Peyer's patch (tissue), 4 donors: Measurements from ENCODE around the gene NPPA. TPM values are rescaled to one million over a fixed set of nuclear protein-coding genes. Genes with fewer than 3 reads are reported as not detected.

Experiments used
- DNase-seq, 3 donors: peaks; one replicate each; pipeline ENCODE4 v3.0.0-alpha.2; 2017 to 2019
- H3K27ac ChIP-seq, 4 donors: fragments of 200-600 bp; sonication (generic); one replicate each; pipeline ENCODE4 v1.5.1; 2016 to 2019
- H3K27me3 ChIP-seq, 2 donors: fragments of 200-600 bp; sonication (generic); one replicate each; pipeline ENCODE4 v1.5.1; 2019
- H3K36me3 ChIP-seq, 3 donors: fragments of 200-600 bp; sonication (generic); one replicate each; pipeline ENCODE4 v1.5.1; 2016 to 2019
- H3K4me1 ChIP-seq, 4 donors: fragments of 200-600 bp; sonication (generic); one replicate each; pipeline ENCODE4 v1.5.1; 2016 to 2019
- H3K4me3 ChIP-seq, 4 donors: fragments of 200-600 bp; sonication (generic); 1 replicate in 3 of 4; 2 replicates in 1 of 4; pipeline ENCODE4 v1.5.1; 2016 to 2019; ENCODE audit warnings: mild to moderate bottlenecking in 1 of 4
- H3K9me3 ChIP-seq, 4 donors: fragments of 200-600 bp; sonication (generic); one replicate each; pipeline ENCODE4 v1.5.1; 2016 to 2019; ENCODE audit warnings: mild to moderate bottlenecking in 1 of 4
- POLR2A ChIP-seq, 2 donors: fragments of 450-650 bp; IDR thresholded peaks; one replicate each; pipeline ENCODE4 v1.5.1; 2017; ENCODE audit warnings: antibody characterized with exemption in 2 of 2, mild to moderate bottlenecking in 2 of 2, moderate library complexity in 2 of 2
- total RNA-seq, 4 donors: library from RNA; depleted of rRNA; stranded (reverse); fragments of >200 nt; gene quantifications; one replicate each; pipeline ENCODE4 v1.1.0, GENCODE V29; 2016
- TF ChIP-seq, protein P1 (sequence below), 6 experiments: fragments of 450-650 bp in 4 of 6; fragments of 200-600 bp in 2 of 6; sonication (generic) in 1 of 6; IDR thresholded peaks; one replicate each; pipeline ENCODE4 v1.5.1; 2017 to 2019; ENCODE audit warnings: antibody characterized with exemption in 6 of 6, mild to moderate bottlenecking in 3 of 6, moderate library complexity in 1 of 6

Gene NPPA
- total RNA-seq, 4 donors from 2014 or later, result not detected

DNA sequence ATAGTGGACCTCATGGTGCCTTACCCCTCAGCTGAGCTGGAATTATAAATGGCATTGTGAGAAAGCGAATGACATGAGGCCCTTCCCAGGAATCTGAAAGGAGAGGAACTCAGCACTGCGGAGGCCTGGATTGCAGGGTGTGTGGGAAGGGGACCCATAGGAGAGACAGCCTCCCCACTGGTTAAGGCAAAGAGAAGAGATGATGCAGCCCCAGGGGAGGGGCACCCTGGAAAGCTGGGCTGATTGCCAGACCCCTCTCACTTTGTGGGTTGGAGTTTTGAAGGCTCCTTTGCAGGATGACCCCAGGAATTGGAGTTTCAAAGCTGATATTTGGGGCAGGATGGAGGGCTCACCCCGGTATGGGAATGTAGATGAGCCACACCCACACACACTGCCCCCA, 9.1 kb upstream of the NPPA start:
- peaks cover 0 to 16% of the 10 kb centered on the region in 2 donors for H3K27me3 ChIP-seq
- H3K9me3 ChIP-seq, result no peaks in the 10 kb centered on the region
- no peaks in the 10 kb centered on the region for H3K4me1 ChIP-seq
- no peak overlapping the region for H3K27ac ChIP-seq
- no peak overlapping the region for H3K4me3 ChIP-seq
- no peak for DNase-seq
- TF ChIP-seq, protein P1, sequence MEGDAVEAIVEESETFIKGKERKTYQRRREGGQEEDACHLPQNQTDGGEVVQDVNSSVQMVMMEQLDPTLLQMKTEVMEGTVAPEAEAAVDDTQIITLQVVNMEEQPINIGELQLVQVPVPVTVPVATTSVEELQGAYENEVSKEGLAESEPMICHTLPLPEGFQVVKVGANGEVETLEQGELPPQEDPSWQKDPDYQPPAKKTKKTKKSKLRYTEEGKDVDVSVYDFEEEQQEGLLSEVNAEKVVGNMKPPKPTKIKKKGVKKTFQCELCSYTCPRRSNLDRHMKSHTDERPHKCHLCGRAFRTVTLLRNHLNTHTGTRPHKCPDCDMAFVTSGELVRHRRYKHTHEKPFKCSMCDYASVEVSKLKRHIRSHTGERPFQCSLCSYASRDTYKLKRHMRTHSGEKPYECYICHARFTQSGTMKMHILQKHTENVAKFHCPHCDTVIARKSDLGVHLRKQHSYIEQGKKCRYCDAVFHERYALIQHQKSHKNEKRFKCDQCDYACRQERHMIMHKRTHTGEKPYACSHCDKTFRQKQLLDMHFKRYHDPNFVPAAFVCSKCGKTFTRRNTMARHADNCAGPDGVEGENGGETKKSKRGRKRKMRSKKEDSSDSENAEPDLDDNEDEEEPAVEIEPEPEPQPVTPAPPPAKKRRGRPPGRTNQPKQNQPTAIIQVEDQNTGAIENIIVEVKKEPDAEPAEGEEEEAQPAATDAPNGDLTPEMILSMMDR (IDR thresholded peaks at IDR 0.05), result no peak
- TF ChIP-seq POLR2A (IDR thresholded peaks at IDR 0.05), result no peak
- no peaks in the 10 kb centered on the region for H3K36me3 ChIP-seq

DNA sequence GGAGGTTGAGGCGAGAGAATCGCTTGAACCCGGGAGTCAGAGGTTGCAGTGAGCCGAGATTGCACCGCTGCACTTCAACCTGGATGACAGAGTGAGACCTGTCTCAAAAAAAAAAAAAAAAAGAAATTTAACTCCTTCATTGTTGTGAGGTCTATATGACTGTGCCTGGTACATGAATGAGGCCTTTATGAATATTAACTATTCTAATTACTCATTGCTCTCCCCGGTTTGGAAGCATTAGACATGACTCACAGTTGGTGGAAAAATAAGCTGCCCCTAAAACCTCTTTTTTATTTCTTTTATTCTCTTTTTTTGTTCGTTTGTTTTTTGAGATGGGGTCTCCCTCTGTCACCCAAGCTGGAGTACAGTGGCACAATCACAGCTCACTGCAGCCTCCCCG, 7.8 kb upstream of the NPPA start:
- no peak for DNase-seq
- Histone ChIP-seq H3K27me3 (peaks cover 0 to 16% of the 10 kb centered on the region in 2 donors), H3K4me3 (no peak overlapping the region), H3K9me3 (no peaks in the 10 kb centered on the region), H3K4me1 (no peaks in the 10 kb centered on the region), H3K36me3 (no peaks in the 10 kb centered on the region), H3K27ac (no peak overlapping the region)
- TF ChIP-seq, protein P1 (IDR thresholded peaks at IDR 0.05), result no peak
- TF ChIP-seq POLR2A (IDR thresholded peaks at IDR 0.05), result no peak

DNA sequence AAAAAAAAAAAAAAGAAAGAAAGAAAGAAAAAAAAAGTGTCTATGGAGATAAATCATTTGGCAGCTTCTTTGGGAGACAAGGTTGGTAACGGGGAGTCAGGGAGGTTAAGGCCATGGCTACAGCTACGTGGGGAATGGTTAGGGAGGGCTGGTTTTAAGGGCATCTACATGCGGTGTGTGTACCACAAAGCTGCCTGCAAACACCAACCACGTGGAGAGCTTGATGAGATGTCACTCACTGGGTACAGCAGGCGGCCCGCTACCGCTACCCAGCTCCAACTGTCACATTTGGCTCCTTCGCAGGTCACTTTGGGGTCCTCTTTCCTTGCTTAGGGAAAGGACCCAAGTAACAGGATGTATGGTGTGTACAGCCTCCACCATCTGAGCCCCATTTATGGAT, 6.9 kb upstream of the NPPA start:
- Histone ChIP-seq H3K4me1 (no peaks in the 10 kb centered on the region), H3K4me3 (no peak overlapping the region), H3K36me3 (no peaks in the 10 kb centered on the region), H3K27ac (no peak overlapping the region), H3K9me3 (no peaks in the 10 kb centered on the region), H3K27me3 (peaks cover 0 to 15% of the 10 kb centered on the region in 2 donors)
- no peak for DNase-seq
- TF ChIP-seq POLR2A (IDR thresholded peaks at IDR 0.05), result no peak
- TF ChIP-seq, protein P1 (IDR thresholded peaks at IDR 0.05), result no peak

DNA sequence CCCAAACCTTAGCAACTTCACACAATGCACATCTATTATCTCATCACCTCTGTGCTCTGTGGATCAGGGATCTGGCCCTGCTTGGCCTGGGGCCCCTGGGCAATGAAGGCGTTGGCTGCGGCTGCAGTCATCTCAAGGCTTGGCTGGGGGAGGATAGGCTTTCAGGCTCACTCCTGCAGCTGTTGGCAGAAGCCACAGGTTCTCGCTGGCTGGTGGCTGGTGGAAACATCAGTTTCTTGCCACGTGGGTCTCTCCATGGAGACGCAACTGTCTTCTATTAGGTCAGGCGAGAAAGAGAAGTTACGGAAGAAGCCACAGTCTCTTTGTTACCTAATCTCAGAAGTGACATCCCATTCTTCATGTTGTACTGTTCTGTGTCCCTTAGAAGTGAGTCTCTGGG, 3.6 kb upstream of the NPPA start:
- peaks cover 0 to 7% (median 0%) of the 10 kb centered on the region in 3 donors for H3K36me3 ChIP-seq
- no peak for TF ChIP-seq POLR2A (IDR thresholded peaks at IDR 0.05)
- TF ChIP-seq, protein P1 (IDR thresholded peaks at IDR 0.05), result no peak
- no peaks in the 10 kb centered on the region for H3K4me1 ChIP-seq
- H3K9me3 ChIP-seq, result no peaks in the 10 kb centered on the region
- H3K4me3 ChIP-seq, result no peak overlapping the region
- H3K27ac ChIP-seq, result no peak overlapping the region
- H3K27me3 ChIP-seq, result no peaks in the 10 kb centered on the region
- no peak for DNase-seq

DNA sequence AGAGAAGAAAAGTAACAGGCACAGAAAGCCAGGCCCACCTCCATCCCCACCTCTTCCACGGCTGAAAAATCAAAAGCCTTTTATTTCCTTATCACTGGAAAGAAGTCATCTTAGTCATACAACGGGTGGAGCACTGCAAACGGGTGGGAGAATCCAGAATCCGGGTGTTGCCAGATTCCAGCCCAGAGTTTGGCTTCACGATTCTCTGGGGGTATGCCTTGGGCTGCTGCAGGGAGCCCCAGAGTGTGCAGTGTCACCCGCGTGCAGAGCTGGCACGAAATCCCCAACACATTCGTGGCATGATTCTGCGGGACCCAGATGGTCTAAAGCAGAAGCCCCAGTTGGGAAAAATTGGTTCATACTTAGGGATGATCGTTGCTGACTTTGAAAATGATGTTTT, 2.6 kb upstream of the NPPA start:
- Histone ChIP-seq H3K36me3 (peaks cover 0 to 7% (median 0%) of the 10 kb centered on the region in 3 donors), H3K4me3 (no peak overlapping the region), H3K27me3 (no peaks in the 10 kb centered on the region), H3K27ac (no peak overlapping the region), H3K4me1 (no peaks in the 10 kb centered on the region), H3K9me3 (no peaks in the 10 kb centered on the region)
- no peak for TF ChIP-seq POLR2A (IDR thresholded peaks at IDR 0.05)
- TF ChIP-seq, protein P1 (IDR thresholded peaks at IDR 0.05), result no peak
- DNase-seq, result no peak

DNA sequence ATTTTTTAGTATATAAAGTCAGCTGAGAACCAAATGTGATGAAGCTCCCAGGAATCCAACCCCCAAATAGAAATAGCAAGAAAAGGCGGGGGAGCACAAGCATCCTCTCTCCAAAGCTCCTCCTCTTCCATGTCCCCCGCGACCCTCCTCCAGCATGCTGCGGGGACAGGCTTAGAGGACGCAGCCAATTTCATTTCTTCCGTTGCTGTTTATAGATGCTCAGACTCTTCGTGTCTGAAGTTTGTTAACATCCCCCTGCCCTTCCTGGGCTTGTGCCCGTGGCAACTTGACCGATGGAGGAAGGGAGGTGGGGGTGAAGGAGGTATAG, 754 bp upstream of the NPPA start:
- H3K9me3 ChIP-seq, result no peaks in the 10 kb centered on the region
- TF ChIP-seq POLR2A (IDR thresholded peaks at IDR 0.05), result no peak
- TF ChIP-seq, protein P1 (IDR thresholded peaks at IDR 0.05), result no peak
- H3K36me3 ChIP-seq, result peaks cover 0 to 20% (median 0%) of the 10 kb centered on the region in 3 donors
- H3K4me3 ChIP-seq, result no peak overlapping the region
- H3K4me1 ChIP-seq, result no peaks in the 10 kb centered on the region
- H3K27me3 ChIP-seq, result no peaks in the 10 kb centered on the region
- H3K27ac ChIP-seq, result no peak overlapping the region
- DNase-seq, result no peak
